ENCODE results near the gene GLCE.

GLCE gene

DNA sequence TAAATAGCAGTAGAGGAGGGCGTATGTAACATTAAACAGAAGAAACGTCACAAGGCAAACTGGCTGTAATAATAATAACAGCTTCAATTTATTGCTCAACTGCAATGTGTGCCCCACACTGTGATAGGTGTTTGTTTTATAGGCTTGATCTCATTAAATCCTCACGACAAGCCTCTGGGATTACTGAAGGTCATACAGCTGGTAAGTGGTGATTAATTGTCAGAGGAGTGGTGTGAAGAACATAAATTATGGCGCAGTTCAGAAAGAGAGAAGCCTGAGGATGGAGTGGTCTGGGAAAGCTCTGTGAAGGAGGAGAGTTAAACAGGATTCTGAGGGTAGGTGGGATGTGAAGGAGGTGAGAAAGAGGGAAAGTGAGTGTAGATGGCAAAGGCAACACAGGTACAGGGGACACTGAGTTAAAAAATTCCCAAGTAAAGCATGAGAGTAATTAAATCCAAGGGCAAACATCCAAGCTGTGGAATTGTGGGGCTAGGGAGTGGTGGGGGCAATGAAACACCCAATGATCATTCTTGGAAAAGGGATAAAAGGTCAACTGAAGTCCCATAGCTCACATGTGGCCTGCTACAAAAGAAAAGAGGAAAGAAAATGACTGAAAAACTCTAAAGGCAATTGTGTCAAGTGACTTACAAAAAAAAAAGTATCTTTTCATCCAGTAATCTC is 16.5 kb upstream of the GLCE start:
- TF ChIP-seq, protein P1, sequence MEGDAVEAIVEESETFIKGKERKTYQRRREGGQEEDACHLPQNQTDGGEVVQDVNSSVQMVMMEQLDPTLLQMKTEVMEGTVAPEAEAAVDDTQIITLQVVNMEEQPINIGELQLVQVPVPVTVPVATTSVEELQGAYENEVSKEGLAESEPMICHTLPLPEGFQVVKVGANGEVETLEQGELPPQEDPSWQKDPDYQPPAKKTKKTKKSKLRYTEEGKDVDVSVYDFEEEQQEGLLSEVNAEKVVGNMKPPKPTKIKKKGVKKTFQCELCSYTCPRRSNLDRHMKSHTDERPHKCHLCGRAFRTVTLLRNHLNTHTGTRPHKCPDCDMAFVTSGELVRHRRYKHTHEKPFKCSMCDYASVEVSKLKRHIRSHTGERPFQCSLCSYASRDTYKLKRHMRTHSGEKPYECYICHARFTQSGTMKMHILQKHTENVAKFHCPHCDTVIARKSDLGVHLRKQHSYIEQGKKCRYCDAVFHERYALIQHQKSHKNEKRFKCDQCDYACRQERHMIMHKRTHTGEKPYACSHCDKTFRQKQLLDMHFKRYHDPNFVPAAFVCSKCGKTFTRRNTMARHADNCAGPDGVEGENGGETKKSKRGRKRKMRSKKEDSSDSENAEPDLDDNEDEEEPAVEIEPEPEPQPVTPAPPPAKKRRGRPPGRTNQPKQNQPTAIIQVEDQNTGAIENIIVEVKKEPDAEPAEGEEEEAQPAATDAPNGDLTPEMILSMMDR (IDR thresholded peaks at IDR 0.05; ENCODE audit: low read depth, low read length), result no peak
- H3K4me3 ChIP-seq (ENCODE audit: low read depth, low read length), result no peak overlapping the region
- in situ Hi-C loops (cut with HindIII; ENCODE audit: low sequenced_read_pairs), result no loop called here
- DNase-seq (ENCODE audit: low read depth, low spot score), result no peak

DNA sequence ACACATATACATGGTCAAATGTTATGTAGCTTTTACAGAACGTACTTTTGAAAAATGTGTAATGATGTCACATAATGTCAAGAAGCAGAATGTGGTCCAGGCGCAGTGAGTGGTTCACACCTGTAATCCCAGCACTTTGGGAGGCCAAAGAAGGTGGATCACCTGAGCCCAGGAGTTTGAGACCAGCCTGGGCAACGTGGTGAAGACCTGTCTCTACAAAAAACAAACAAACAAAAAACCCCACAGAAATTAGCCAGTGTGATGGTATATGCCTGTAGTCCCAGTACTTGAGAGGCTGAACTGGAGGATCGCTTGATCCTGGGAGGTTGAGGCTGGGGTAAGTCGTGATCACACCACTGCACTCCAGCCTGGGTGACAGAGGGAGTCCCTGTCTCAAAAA is 15.9 kb upstream of the GLCE start:
- TF ChIP-seq, protein P1 (IDR thresholded peaks at IDR 0.05; ENCODE audit: low read depth, low read length), result no peak
- DNase-seq (ENCODE audit: low read depth, low spot score), result no peak
- in situ Hi-C loops (cut with HindIII; ENCODE audit: low sequenced_read_pairs), result no loop called here
- H3K4me3 ChIP-seq (ENCODE audit: low read depth, low read length), result no peak overlapping the region

DNA sequence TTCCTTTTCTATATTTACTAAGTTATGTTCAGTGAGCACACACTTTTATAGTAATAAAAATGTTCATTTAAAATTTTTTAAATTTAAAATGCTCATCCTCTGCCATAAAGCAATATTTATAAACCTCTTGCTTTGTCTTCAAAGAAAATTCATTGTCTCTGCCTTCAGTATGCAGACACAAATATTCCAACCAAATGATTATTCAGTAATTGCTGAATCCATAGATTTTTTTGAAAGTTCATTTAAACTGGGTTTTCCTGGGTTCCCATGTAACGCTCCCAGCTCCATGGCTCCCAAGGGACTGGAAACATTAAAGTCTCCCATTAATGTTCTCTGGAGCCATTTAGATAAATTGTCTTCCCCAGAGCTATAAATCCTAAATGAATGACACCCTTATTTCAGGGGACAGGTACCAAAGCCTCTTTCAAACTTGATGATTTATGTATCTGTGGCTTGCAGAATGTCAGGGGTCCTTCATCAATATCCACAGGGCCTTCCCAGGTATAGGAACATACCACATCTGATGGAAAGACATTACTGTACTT is 15.2 kb upstream of the GLCE start:
- H3K4me3 ChIP-seq (ENCODE audit: low read depth, low read length), result no peak overlapping the region
- no peak for DNase-seq (ENCODE audit: low read depth, low spot score)
- in situ Hi-C loops (cut with HindIII; ENCODE audit: low sequenced_read_pairs), result no loop called here
- TF ChIP-seq, protein P1 (IDR thresholded peaks at IDR 0.05; ENCODE audit: low read depth, low read length), result no peak

DNA sequence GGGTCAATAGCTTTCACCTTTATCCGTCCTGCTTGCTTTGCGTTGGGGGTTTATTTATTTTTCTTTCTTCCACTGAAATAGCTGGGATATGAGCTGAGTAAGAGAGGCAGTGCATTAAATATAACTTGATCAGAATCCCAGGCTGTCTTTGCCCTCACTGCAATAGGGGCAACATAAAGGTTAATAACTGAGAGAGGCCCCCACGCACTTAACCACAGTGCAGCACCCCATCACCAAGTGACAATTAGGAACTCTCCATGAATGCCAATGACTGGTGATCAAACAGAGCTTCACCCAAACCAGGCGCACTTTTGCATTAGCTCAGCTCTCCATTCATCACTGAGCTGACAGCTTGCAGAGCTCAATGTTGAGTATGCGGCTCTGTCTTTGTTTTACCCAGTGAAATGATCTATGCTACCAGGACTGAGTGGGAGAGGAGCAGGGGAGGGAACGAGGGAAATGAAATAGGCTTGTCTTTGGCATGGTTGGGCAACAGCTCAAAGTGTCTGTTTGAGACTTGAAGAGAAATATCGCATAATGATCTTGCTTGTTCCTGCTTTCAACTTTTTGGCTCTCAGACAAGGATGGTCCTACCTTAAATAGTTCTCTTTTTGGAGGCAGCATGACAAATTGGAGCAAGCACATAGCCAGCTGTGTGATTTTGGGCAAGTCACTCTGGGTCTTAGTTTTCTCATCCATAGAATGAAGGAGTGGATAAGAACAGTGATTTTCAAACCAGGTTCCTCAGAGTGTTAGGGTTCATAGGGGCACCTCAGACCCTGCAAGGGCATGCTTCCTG is 14.5 kb upstream of the GLCE start:
- H3K4me3 ChIP-seq (ENCODE audit: low read depth, low read length), result no peak overlapping the region
- TF ChIP-seq, protein P1 (IDR thresholded peaks at IDR 0.05; ENCODE audit: low read depth, low read length), result no peak
- in situ Hi-C loops (cut with HindIII; ENCODE audit: low sequenced_read_pairs), result no loop called here
- DNase-seq (ENCODE audit: low read depth, low spot score), result no peak

DNA sequence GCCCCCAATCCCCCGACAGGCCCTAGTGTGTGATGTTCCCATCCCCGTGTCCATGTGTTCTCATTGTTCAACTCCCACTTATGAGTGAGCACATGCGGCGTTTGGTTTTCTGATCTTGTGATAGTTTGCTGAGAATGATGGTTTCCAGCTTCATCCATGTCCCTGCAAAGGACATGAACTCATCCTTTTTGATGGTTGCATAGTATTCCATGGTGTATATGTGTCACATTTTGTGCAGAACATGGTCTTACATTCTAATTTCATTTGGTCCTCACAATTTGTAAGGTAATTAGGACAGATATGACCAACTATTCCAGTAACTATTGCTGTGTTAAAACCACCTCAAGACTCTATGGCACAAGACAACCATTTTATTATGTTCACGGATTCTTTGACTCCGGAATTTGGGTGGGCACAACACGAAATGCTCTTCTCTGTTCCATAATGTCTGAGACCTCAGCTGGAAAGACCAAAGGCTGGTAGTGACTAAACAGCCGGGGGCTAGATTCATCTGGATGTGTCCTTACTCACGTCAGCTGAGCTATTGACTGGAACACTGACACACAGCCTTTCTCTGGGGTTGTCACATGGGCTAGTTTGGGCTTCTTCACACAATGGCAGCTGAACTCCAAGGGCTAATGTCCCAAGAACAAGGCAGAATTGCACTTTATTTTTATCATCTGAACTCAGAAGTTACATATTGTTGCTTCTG is 13.6 kb upstream of the GLCE start:
- in situ Hi-C loops (cut with HindIII; ENCODE audit: low sequenced_read_pairs), result no loop called here
- TF ChIP-seq, protein P1 (IDR thresholded peaks at IDR 0.05; ENCODE audit: low read depth, low read length), result no peak

DNA sequence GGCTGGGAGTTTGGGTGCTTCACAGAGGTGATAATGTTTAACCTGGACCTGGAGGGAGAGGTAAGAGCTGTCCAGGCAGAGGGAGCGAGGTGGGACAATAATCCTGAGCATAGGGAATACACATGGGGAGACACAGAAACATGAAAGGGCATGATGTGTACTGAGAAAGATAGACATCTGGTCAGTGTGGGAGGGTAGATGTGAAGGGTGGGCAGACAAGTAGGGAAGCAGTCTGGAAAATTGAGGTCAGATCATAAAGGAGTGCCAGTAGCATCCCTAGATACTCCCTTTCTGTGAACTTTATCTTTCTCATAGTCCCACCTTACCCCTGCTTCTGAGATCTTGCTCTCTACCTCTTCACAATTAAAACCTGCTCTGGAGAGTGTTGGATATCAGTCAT is 12.0 kb upstream of the GLCE start:
- DNase-seq (ENCODE audit: low read depth, low spot score), result no peak
- TF ChIP-seq, protein P1 (IDR thresholded peaks at IDR 0.05; ENCODE audit: low read depth, low read length), result no peak
- no peak overlapping the region for H3K4me3 ChIP-seq (ENCODE audit: low read depth, low read length)
- in situ Hi-C loops (cut with HindIII; ENCODE audit: low sequenced_read_pairs), result no loop called here

More for the DNA sequence above, 13.6 kb upstream of the GLCE start:
- no peak overlapping the region for H3K4me3 ChIP-seq (ENCODE audit: low read depth, low read length)
- DNase-seq (ENCODE audit: low read depth, low spot score), result no peak
